Activated naive CD8-positive, alpha-beta T cell treated with anti-CD3 and anti-CD28 coated beads for 36 hours (primary cell): Measurements from ENCODE around the gene PITPNC1. TPM values are rescaled to one million over a fixed set of nuclear protein-coding genes. Genes with fewer than 3 reads are reported as not detected.
"Not testable (repeated sequence)": the region's sequence is repeated elsewhere in the genome, so short reads cannot be mapped to it uniquely, and the experiment has no call there.

Experiments used
- DNase-seq: peaks from one replicate; pipeline ENCODE4 v3.0.0; 2021
- H3K27ac Mint-ChIP-seq: one replicate; pipeline ENCODE4 v1.8.0; 2022; ENCODE audit warnings: mild to moderate bottlenecking, moderate library complexity, mixed read lengths
- H3K27me3 Mint-ChIP-seq: one replicate; pipeline ENCODE4 v1.8.0; 2022; ENCODE audit warnings: mild to moderate bottlenecking, mixed read lengths
- H3K36me3 Mint-ChIP-seq: one replicate; pipeline ENCODE4 v1.8.0; 2021; ENCODE audit warnings: mild to moderate bottlenecking, mixed read lengths
- H3K4me1 Mint-ChIP-seq: one replicate; pipeline ENCODE4 v1.8.0; 2021; ENCODE audit warnings: mixed read lengths
- H3K4me3 Mint-ChIP-seq: one replicate; pipeline ENCODE4 v1.8.0; 2022; ENCODE audit warnings: mild to moderate bottlenecking, moderate library complexity, mixed read lengths
- H3K9me3 Mint-ChIP-seq: one replicate; pipeline ENCODE4 v1.8.0; 2022; ENCODE audit warnings: mixed read lengths
- total RNA-seq, 2 experiments: library from RNA; stranded (reverse); gene quantifications; one replicate each; pipeline ENCODE4 v1.2.3, GENCODE V29; 2021

The PITPNC1 gene
- total RNA-seq, 2 experiments from 2014 or later = 50.1 to 51.1 TPM

DNA sequence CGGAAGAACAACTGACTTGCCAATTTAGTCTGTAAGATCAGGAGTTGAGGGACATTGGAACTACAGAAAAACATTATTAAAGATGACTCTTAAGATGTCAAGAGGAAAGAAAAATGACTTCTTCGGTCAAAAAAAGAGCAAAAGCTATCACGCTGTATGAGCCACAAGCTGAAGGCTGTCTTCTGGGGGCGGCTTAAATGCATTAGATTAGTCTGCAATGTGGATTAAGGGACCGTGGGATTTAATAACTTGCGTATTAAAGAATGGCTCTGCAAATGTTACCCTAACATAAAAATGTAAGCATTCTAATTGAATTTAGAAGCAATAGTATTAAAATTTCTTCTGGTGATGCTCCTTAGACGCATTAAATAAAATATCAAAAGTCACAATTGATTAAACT is 108.6 kb downstream of the PITPNC1 start:
- Mint-ChIP-seq H3K4me3 (no peak overlapping the region), H3K9me3 (no peaks in the 10 kb centered on the region), H3K4me1 (peaks cover 80% of the 10 kb centered on the region), H3K27me3 (no peaks in the 10 kb centered on the region), H3K27ac (no peak overlapping the region), H3K36me3 (peaks cover 29% of the 10 kb centered on the region)
- DNase-seq = no peak

GRCh38 chr17:67487506-67487905 is 110.4 kb downstream of the PITPNC1 start:
- H3K9me3 Mint-ChIP-seq = no peaks in the 10 kb centered on the region
- H3K27ac Mint-ChIP-seq = peak overlapping the region; percentile 78
- no peaks in the 10 kb centered on the region for H3K27me3 Mint-ChIP-seq
- peaks cover 81% of the 10 kb centered on the region for H3K4me1 Mint-ChIP-seq
- peaks cover 27% of the 10 kb centered on the region for H3K36me3 Mint-ChIP-seq
- no peak overlapping the region for H3K4me3 Mint-ChIP-seq
- no peak for DNase-seq

- DNase-seq = no peak
- H3K27me3 Mint-ChIP-seq = no peaks in the 10 kb centered on the region
- H3K4me3 Mint-ChIP-seq = no peak overlapping the region
- no peaks in the 10 kb centered on the region for H3K9me3 Mint-ChIP-seq
- no peak overlapping the region for H3K27ac Mint-ChIP-seq
- H3K4me1 Mint-ChIP-seq = peaks cover 80% of the 10 kb centered on the region
- peaks cover 26% of the 10 kb centered on the region for H3K36me3 Mint-ChIP-seq
These were observed 111.1 kb downstream of the PITPNC1 start for GRCh38 chr17:67488161-67488560.

DNA sequence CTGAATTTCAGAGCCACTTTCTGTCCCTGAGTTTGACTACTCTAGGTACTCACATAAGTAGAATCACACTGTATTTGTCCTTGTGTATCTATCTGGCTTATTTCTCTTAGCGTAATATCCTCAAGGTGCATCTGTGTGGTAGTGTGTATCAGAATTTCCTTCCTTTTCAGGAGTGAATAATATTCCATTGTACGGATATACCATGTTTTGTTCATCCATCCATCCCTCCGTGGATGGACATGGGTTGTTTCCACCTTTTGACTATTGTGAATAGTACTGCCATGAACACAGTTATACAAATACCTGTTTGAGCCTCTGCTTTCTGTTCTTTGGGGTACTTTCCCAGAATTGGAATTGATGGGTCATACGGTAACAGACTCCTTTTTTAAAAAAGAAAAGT is 111.7 kb downstream of the PITPNC1 start:
- H3K4me1 Mint-ChIP-seq = peaks cover 80% of the 10 kb centered on the region
- peak overlapping the region; percentile 71 for H3K27ac Mint-ChIP-seq
- no peak for DNase-seq
- peaks cover 25% of the 10 kb centered on the region for H3K36me3 Mint-ChIP-seq
- H3K4me3 Mint-ChIP-seq = no peak overlapping the region
- H3K9me3 Mint-ChIP-seq = no peaks in the 10 kb centered on the region
- no peaks in the 10 kb centered on the region for H3K27me3 Mint-ChIP-seq

DNA sequence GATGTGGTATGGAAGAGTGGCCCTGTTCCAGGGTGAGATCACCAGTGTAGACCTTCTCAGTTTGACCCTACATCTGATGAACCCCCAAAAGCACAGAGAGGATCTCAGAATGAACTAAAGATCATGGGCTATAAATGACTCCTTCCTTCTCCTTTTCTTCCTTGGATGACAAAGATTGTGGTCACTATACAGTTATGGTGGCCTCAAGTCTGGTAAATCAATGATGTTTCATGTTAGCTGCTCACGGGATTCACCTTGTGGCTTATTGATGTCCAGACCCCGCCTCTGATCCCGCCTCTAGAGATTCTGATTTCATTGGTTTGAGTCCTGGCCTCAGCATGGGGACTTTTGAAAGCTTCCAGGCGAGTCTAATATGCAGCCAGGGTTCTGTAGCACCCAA is 112.2 kb downstream of the PITPNC1 start:
- DNase-seq = no peak
- Mint-ChIP-seq H3K27me3 (no peaks in the 10 kb centered on the region), H3K4me3 (no peak overlapping the region), H3K4me1 (peaks cover 81% of the 10 kb centered on the region), H3K36me3 (peaks cover 21% of the 10 kb centered on the region), H3K9me3 (no peaks in the 10 kb centered on the region), H3K27ac (peak overlapping the region; percentile 71)

- Mint-ChIP-seq H3K9me3 (peaks cover 1% of the 10 kb centered on the region), H3K36me3 (peaks cover 19% of the 10 kb centered on the region), H3K4me3 (no peak overlapping the region), H3K27ac (no peak overlapping the region), H3K27me3 (no peaks in the 10 kb centered on the region), H3K4me1 (peaks cover 71% of the 10 kb centered on the region)
- no peak for DNase-seq
These were observed 113.4 kb downstream of the PITPNC1 start for GRCh38 chr17:67490471-67490870.

- DNase-seq = no peak
- H3K36me3 Mint-ChIP-seq = peaks cover 21% of the 10 kb centered on the region
- no peak overlapping the region for H3K4me3 Mint-ChIP-seq
- H3K27ac Mint-ChIP-seq = peak overlapping the region; percentile 11
- peaks cover 4% of the 10 kb centered on the region for H3K9me3 Mint-ChIP-seq
- H3K4me1 Mint-ChIP-seq = peaks cover 72% of the 10 kb centered on the region
- no peaks in the 10 kb centered on the region for H3K27me3 Mint-ChIP-seq
These were observed 114.1 kb downstream of the PITPNC1 start for GRCh38 chr17:67491009-67491680.

- Mint-ChIP-seq H3K4me3 (no peak overlapping the region), H3K27ac (peak overlapping the region; percentile 11), H3K27me3 (no peaks in the 10 kb centered on the region), H3K9me3 (peaks cover 4% of the 10 kb centered on the region), H3K4me1 (peaks cover 71% of the 10 kb centered on the region), H3K36me3 (peaks cover 21% of the 10 kb centered on the region)
- DNase-seq = no peak
These were observed 114.6 kb downstream of the PITPNC1 start for GRCh38 chr17:67491681-67492024.

DNA sequence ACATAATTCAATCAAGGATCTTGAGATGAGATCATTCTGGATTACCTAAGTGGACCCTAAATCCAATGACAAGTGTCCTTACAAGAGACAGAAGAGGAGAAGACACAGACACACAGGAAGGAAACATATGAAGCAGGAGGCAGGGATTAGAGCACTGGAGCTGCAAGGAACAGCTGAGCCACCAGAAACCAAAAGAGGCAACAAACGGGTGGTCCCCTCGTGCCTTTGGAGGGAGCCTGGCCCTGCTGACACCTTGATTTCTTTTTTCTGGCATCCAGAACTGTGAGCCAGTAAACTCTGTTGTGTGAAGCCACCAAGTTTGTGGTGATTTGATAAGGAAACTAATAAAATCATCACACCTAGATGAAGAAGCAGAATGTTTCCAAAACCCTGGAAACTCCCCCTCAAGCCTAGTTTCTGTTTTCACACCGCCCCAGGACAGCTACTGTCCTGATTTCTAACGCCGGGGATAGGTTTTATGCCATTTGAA is 115.2 kb downstream of the PITPNC1 start:
- H3K27ac Mint-ChIP-seq = peak overlapping the region; percentile 36
- H3K4me1 Mint-ChIP-seq = peaks cover 67% of the 10 kb centered on the region
- no peak overlapping the region for H3K4me3 Mint-ChIP-seq
- no peaks in the 10 kb centered on the region for H3K27me3 Mint-ChIP-seq
- H3K36me3 Mint-ChIP-seq = peaks cover 17% of the 10 kb centered on the region
- peak; percentile 18 for DNase-seq
- peaks cover 4% of the 10 kb centered on the region for H3K9me3 Mint-ChIP-seq

DNA sequence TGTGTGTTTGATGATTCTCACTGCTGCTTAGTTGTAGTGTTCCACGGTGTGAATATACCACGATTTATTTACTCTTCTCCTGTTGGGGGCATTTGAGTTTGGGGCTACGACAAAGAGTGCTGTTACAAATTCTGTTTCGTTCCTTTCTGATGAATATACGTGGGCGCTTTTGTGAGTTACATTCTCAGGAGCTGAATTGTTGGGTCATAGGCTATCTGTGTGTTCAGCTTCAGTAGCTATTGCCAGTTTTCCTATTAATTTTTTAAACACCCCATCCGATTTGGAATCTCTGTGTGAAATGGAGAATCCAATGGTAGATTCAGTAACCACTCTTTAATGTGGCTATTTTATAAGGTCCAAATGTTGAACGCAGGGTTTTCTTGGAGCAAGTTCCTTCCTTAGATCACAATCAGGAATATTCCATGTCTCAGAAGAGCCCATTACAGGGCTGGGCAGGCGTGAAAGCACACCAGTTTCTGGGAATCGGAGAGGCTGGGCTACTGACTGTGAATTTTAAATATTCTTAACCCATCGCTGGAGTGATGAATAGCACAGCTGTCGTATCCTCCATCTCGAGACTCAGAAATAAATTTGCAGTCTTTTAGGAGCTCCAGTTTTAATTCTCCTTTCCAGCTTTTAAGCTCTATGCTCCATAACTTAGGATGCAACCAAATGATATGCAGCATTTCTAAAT is 115.9 kb downstream of the PITPNC1 start:
- H3K36me3 Mint-ChIP-seq = peaks cover 13% of the 10 kb centered on the region
- peaks cover 60% of the 10 kb centered on the region for H3K4me1 Mint-ChIP-seq
- DNase-seq = no peak
- H3K9me3 Mint-ChIP-seq = peaks cover 4% of the 10 kb centered on the region
- H3K27me3 Mint-ChIP-seq = no peaks in the 10 kb centered on the region
- no peak overlapping the region for H3K4me3 Mint-ChIP-seq
- H3K27ac Mint-ChIP-seq = peak overlapping the region; percentile 52

DNA sequence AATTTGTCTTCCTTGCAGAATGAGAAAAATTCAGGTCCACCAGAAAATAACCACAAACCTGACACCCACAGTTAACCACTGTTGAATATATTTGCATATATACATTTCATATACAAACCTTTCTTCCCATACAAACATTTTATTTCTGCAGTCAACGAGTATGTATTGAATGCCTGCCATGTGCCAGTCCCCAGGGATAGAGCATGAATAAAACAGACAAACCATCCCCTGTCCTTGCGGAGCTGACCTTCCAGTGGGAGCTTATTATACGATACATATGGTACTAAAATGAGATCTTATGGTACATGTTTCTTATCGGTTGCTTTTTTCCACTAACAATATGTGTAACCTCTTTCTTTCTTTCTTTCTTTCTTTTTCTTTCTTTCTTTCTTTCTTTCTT is 116.7 kb downstream of the PITPNC1 start:
- no peak for DNase-seq
- peaks cover 4% of the 10 kb centered on the region for H3K9me3 Mint-ChIP-seq
- no peak overlapping the region for H3K27ac Mint-ChIP-seq
- peaks cover 61% of the 10 kb centered on the region for H3K4me1 Mint-ChIP-seq
- no peaks in the 10 kb centered on the region for H3K27me3 Mint-ChIP-seq
- H3K36me3 Mint-ChIP-seq = peaks cover 14% of the 10 kb centered on the region
- no peak overlapping the region for H3K4me3 Mint-ChIP-seq

DNA sequence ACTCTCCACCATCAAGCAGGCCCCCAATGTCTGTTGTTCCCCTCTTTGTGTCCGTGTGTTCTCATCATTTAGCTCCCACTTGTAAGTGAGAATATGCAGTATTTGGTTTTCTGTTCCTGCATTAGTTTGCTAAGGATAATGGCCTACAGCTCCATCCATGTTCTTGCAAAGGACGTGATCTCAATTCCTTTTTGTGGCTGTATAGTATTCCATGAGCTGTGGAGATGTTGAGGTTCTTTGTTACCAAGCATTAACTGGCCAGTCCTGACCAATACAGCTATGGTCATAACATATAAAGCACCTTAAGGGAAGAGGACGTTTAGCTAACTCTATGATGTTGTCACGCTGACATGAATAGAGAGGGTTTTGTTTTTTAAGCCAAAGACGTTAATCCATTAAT is 118.5 kb downstream of the PITPNC1 start:
- not testable (repeated sequence) for H3K4me3 Mint-ChIP-seq, H3K27ac Mint-ChIP-seq, H3K9me3 Mint-ChIP-seq, H3K27me3 Mint-ChIP-seq, DNase-seq
- peaks cover 57% of the 10 kb centered on the region for H3K4me1 Mint-ChIP-seq
- H3K36me3 Mint-ChIP-seq = peaks cover 11% of the 10 kb centered on the region

DNA sequence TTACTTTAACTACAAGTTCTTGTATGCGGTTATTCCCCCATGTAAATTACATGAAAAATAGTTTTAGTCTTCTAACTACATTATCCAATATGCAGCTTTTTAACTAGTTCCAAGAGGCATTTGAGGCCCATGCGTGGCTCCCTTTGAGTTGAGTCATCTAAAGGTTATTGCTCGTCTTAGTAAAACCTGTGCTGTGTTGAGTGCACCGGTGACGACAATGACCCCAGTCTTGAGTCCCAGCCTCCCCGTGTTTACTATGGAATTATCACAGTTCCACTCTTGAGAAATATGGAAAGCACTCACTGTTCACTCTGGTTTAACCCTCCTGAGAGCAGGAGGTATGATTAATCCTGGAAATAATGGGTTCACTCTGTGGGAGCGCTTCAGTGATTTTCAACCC is 119.2 kb downstream of the PITPNC1 start:
- peaks cover 14% of the 10 kb centered on the region for H3K36me3 Mint-ChIP-seq
- peaks cover 53% of the 10 kb centered on the region for H3K4me1 Mint-ChIP-seq
- DNase-seq = no peak
- no peaks in the 10 kb centered on the region for H3K27me3 Mint-ChIP-seq
- no peak overlapping the region for H3K4me3 Mint-ChIP-seq
- peaks cover 4% of the 10 kb centered on the region for H3K9me3 Mint-ChIP-seq
- no peak overlapping the region for H3K27ac Mint-ChIP-seq

DNA sequence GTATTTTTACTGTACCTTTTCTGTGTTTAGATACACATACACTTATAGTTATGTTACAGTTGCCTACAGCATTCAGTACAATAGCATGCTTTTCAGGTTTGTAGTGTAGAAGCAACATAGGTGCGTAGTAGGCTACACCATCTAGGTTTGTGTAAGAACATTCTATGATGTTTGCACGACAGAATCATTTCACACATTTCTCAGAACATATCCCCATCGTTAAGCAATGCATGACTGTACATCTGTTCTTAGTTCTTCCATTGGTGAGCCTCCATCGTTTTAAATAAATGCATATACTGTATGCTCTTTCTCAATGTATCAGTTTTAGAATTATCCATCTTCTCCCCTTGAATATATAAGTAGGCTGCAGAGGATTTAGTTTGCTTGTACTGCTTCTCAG is 122.6 kb downstream of the PITPNC1 start:
- Mint-ChIP-seq H3K27me3 (no peaks in the 10 kb centered on the region), H3K27ac (peak overlapping the region; percentile 35), H3K9me3 (peaks cover 4% of the 10 kb centered on the region), H3K4me3 (no peak overlapping the region), H3K36me3 (peaks cover 25% of the 10 kb centered on the region), H3K4me1 (peaks cover 55% of the 10 kb centered on the region)
- no peak for DNase-seq

DNA sequence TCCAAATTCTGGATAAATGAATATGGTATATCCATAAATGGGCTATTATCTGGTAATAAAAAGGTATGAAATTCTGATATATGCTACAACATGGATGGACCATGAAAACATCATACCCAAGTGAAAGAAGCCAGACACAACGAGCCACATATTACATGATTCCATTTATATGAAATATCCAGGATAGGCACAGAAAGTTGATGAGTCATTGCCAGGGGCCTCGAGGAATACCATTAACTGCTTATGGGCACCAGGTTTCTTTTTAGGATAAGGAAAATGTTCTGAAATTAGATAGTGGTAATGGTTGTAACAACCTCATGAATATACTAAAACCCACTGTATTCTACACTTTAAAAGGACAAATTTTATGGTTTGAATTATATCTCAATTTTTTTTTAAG is 123.2 kb downstream of the PITPNC1 start:
- DNase-seq = no peak
- Mint-ChIP-seq H3K4me1 (peaks cover 60% of the 10 kb centered on the region), H3K27me3 (no peaks in the 10 kb centered on the region), H3K4me3 (no peak overlapping the region), H3K27ac (peak overlapping the region; percentile 35), H3K36me3 (peaks cover 25% of the 10 kb centered on the region), H3K9me3 (peaks cover 4% of the 10 kb centered on the region)
